ENCODE data around the gene TBC1D21. TPM values are rescaled to one million over a fixed set of nuclear protein-coding genes. Genes with fewer than 3 reads are reported as not detected.
"Not testable (repeated sequence)": the region's sequence is repeated elsewhere in the genome, so short reads cannot be mapped to it uniquely, and the experiment has no call there.

Gene TBC1D21
- total RNA-seq, 1 donor from 2014 or later = not detected

DNA sequence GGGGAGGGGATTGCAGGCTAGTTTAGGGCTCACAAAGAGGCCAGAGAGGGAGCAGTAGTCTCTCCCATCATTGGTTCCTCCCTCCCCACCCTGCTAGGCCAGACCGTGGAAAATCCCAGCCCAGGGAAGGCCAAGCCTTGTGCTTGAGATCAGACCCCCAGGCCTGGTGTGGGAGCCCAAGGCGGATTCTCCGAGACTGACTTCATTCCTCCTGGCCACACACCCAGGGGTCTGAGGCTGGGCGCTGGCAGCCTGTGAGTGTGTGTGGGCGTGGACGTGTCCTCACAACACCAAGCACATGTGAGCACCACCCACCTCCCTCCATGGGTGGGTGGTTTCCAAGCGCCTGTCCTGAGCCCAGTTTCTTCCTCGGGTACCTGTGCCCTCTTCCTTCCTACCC, 57.0 kb downstream of the TBC1D21 start:
- peak; percentile 57 for DNase-seq (ENCODE audit: low read depth)

DNA sequence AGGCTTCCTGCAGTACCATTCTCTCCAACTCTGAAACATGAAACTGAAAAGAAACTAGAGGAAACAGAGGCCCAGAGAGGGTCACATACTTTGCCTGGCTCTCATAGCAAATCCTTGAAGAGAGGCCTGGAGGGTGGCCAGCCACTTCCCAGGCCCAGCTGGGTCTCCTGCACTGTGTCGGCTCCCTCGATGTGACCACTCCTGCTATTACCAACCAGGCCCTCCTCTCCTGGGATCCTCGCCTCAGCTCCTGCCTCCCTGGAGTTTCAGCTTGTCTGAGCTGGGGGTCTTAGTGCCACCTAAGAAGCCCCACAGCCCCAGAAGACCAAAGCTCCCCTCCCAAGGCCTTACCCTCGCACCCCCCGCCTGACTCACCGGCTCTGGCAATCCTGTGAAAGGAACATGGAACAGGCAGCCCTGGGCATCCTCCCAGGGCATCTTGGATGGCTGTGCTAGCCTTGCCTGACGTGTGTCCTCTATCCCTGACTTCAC, 57.5 kb downstream of the TBC1D21 start:
- no peak for DNase-seq (ENCODE audit: low read depth)

DNA sequence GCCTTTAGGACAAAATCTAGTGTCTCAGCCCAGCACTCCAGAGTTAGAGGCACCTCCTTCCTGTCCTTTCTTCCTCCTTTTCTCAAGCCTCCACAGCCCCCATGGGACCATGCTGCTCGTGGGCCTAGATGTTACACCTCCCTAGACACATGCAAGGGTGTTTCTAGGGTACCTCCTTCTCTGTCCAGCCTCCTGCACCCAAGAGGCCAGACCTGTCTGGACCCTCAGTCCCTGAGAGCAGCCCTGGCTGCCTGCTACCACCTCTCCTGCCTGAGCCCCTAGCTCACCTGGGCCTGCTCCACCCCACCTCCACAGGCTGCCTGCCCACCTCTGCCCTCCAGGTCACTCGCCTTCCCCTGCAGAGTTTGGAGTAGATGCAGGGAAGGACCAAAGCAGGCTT, 58.1 kb downstream of the TBC1D21 start:
- no peak for DNase-seq (ENCODE audit: low read depth)

DNA sequence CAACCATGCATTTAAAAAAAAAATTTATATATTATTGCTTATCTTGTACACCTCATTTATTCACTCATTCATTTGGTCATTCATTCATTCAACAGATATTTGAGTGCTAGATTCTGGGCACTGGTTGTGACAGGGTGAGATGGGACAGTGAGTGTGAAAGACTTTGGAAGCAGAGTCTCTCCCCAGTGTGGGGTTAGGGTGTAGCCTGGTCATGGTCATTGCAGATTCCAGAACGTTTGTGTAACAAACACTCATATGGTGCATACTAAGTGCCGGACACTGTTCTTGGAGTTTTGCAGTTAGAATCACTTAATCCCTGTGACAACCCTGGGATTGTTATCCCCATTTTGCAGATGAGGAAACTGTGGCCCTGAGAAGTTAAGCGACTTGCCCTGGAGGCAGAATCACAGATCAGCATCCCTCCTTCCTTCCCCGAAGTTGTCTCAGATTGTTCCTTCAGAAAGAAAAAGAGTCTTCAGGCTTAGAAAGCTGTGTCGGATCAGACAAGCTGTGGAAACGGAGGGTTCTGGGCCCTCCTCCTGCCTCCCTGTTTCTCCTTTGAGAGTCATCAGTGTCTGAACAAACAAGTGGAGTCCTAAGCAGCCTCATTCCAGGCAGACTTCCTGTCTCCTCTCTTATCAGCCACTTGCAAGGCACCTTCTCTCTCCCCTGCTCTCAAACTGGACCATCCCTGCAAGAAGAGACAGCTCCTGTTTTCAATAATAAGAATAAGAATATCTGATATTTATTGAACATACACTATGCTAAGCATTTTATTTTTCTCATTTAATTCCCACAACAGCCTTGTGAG, 59.2 kb downstream of the TBC1D21 start:
- no peak for DNase-seq (ENCODE audit: low read depth)

DNA sequence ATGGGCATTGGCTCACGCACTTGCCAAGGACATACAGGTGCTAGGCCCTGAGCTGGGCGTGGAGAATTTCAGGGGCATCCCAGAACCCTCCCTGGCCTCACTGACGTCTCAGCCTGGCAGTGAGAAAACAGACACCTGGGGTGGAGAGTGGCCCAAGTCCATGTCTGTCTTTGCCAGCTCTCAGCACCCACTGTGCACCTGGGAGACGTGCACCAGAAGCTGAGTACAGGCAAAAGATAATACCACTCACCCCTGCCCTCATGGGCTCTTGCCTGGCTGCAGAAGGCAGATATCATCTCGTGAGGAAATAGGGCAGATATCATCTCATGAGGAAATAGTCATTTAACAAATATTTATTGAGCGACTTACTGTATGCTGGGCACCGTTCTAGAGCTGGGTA, 60.9 kb downstream of the TBC1D21 start:
- DNase-seq (ENCODE audit: low read depth) = no peak

DNA sequence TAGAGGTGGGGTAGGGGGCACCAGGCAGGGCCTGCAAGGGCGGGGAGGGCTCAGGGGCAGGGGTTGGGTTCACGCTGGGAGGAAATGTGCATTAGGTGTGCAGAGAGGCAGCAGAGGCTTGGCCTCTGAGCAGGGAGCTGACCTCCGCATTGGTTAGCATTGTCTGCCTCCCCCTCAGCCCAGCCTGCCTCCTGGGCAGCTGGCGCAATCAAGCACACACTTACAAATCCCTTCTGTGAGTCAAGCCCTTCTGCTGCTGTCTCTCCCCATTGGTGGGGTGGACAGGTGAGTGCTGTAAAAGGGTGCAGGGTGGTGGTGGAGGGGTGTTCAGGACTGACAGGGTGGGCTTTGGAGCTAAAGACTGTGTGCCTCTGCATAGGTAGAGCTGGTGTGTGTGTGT, 62.2 kb downstream of the TBC1D21 start:
- DNase-seq (ENCODE audit: low read depth) = peak; percentile 32

DNA sequence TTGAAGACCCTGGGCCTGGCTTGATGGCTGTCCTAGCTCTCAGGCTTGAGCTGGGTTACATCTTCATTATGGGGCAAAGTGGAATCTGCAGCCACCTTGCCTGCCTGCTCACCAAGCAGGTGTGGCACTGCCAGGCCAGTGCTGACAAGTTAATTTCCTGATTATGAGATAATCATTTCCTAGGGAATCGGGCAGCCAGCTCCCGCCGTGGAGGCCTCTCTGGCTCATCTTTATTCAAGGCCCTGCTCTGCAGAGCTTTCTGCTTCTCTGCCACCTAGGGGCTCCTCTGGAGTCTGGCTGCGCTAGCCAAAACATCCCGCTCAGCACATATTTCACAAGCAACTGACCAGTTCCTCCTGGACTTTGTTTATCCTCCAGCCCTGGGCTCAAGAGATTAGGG, 62.8 kb downstream of the TBC1D21 start:
- DNase-seq (ENCODE audit: low read depth) = peak; percentile 56

DNA sequence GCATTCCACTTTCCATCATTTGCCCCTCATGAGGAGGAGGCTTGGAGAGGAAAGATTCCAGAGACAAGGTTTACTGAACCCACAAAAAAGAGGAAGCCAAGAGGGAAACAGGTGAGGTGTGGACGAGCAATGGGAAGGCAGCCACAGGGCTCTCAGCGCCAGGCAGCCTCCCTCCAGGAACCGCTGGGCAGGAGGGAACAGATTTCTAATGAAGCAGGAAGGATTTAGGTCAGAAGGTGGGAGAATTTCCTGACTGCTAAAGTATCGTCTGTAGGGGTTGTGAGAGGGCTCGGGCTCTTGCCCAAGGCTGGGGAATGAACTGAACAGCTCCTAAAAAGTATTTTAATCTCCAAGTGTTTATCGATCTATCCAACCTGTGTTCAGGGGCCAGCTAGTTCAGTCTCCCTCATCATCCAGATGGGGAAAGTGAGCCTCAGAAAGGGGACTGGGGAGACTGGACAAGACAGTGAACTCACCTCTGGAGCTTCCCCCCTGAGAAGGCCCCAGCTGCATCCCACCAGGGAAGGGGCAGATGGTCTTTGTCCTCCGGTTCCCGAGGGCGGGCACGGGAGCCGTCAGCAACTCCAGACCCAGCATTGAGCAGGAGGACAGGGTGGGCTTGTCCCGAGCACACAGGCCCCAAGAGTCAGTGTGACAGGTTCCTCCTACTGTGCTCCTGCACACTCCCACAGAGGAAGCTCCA, 63.4 kb downstream of the TBC1D21 start:
- DNase-seq (ENCODE audit: low read depth) = no peak

DNA sequence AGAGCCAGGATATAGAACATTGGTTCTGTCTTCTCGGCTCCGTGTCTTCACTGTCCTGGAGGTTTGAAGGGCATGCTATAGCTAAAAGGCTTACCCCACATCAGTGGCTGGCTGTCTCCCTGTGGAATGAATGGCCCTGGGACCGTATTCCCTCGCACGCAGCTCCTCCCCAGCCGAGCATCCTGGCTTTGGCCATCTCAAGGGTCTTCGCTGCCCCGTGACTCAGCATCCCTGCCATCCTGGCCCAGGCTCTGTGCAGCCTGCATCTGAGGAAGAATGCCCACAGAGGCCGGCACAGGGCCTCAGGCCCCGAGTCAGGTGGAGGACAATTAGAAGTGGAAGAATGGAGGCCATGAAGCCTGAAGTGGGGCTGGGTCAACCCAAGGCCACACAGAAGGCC, 63.9 kb downstream of the TBC1D21 start:
- DNase-seq (ENCODE audit: low read depth) = no peak

DNA sequence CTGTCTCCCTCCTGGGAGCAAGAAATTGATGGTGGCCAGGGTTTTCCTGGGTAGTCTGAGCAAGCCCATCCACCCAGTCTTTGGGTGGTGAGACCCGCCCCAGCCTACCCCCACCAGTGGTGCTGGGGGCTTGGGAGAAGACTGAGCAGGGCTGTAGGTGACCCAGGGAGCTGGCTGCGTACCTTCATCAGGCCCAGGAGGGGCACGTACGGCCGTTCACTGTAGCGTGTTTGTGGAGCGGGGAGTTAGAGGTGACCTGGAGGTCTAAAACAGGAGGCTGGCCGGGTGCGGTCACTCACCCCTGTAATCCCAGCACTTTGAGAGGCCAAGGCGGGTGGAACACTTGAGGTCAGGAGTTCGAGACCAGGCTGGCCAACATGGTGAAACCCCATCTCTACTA, 64.4 kb downstream of the TBC1D21 start:
- DNase-seq (ENCODE audit: low read depth) = no peak

DNA sequence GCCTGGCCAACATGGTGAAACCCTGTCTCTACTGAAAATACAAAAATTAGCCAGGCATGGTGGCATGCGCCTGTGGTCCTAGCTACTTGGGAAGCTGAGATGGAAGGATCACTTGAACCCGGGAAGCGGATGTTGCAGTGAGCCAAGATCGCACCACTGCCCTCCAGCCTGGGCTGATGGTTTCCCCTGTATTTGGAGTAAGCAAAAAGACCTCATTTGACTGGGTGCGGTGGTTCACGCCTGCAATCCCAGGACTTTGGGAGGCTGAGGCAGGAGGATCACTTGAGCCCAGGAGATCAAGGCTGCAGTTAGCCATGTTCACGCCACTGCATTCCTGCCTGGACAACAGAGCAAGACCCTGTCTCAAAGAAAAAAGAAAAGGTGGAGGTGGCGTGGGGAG, 65.2 kb downstream of the TBC1D21 start:
- DNase-seq (ENCODE audit: low read depth) = not testable (repeated sequence)

Other genes starting within 250 kb of the TBC1D21 start
- 158 and 262 TPM in 2 replicates for gene NPTN, start 240.2 kb upstream of the TBC1D21 start, total RNA-seq
- 82.1 and 139 TPM in 2 replicates for gene CD276, start 189.2 kb upstream of the TBC1D21 start, total RNA-seq
- under 0.01 and 0.80 TPM in 2 replicates for gene INSYN1, start 120.2 kb upstream of the TBC1D21 start, total RNA-seq
- gene LOXL1, start 52.9 kb downstream of the TBC1D21 start, total RNA-seq = 62.8 and 70.7 TPM in 2 replicates
- gene STOML1, start 118.7 kb downstream of the TBC1D21 start, total RNA-seq = 23.2 and 36.5 TPM in 2 replicates
- 56.8 and 234 TPM in 2 replicates for gene PML, start 121.2 kb downstream of the TBC1D21 start, total RNA-seq
- 0.05 TPM in 1 of 2 replicates, not detected in the other for gene GOLGA6A, start 209.0 kb downstream of the TBC1D21 start, total RNA-seq

Data from renal cortical epithelial cell (primary cell).